Measurements from ENCODE around the gene SDR9C7.
"Not testable (repeated sequence)": the region's sequence is repeated elsewhere in the genome, so short reads cannot be mapped to it uniquely, and the experiment has no call there.

Gene SDR9C7

GRCh38 chr12:56884421-56884820, 49.8 kb downstream of the SDR9C7 start:
- Mint-ChIP-seq H3K4me1 (no peaks in the 10 kb centered on the region), H3K27ac (no peak overlapping the region), H3K9me3 (peaks cover 46% of the 10 kb centered on the region), H3K4me3 (no peak overlapping the region), H3K36me3 (ENCODE audit: low read depth) (no peaks in the 10 kb centered on the region), H3K27me3 (ENCODE audit: low read depth) (no peaks in the 10 kb centered on the region)
- TF ChIP-seq CTCF (IDR thresholded peaks at IDR 0.05; ENCODE audit: unreplicated experiment in 3 of 3): no peak

- not testable (repeated sequence) for H3K27ac Mint-ChIP-seq; H3K4me1 Mint-ChIP-seq; H3K27me3 Mint-ChIP-seq (ENCODE audit: low read depth); H3K36me3 Mint-ChIP-seq (ENCODE audit: low read depth); H3K4me3 Mint-ChIP-seq
- H3K9me3 Mint-ChIP-seq: peaks cover 41% of the 10 kb centered on the region
These were observed 51.8 kb downstream of the SDR9C7 start for GRCh38 chr12:56882407-56882806.

DNA sequence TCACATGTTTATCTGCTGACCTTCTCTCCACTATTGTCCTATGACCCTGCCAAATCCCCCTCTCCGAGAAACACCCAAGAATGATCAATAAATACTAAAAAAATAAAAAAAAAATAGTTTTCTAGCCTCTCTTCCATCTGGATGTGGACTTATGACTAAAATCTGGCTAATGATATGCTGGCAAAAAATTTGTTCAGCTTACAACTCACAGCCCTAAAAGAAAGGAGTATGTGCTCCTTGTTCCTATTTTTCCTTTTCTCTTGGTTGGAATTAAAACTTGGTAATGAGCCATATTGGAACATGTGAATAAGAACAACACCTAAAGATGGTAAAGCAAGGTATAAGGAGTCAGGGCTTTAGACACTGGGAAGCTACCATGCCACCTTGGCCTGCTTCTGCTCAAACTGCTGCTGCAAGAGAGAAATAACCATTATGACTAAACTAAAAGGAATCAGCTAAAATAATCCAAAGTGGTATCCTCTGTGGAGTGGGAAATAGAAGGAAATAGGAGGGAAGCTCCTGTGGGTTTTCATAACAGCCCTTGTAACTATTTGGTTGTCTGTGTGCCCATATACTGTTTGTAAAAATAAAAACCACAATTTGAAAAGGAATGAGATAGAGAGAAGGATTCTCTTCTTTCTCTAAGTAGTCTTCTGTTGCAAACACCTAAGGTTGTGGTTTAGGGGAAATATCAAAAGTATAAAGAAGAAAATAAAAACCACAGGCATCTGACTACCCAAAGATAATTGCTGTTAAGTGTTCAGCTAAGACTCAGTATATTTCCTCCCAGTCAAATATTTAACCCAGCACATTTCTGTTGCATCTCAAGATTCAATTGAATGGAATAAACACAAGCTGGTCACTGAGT, 53.8 kb downstream of the SDR9C7 start:
- Mint-ChIP-seq H3K4me1 (no peaks in the 10 kb centered on the region), H3K9me3 (peaks cover 26% of the 10 kb centered on the region), H3K27ac (peak overlapping the region in 1 of 3 experiments; percentile 13), H3K27me3 (ENCODE audit: low read depth) (no peaks in the 10 kb centered on the region), H3K4me3 (no peak overlapping the region), H3K36me3 (ENCODE audit: low read depth) (no peaks in the 10 kb centered on the region)
- TF ChIP-seq CTCF (IDR thresholded peaks at IDR 0.05; ENCODE audit: unreplicated experiment in 3 of 3): no peak

DNA sequence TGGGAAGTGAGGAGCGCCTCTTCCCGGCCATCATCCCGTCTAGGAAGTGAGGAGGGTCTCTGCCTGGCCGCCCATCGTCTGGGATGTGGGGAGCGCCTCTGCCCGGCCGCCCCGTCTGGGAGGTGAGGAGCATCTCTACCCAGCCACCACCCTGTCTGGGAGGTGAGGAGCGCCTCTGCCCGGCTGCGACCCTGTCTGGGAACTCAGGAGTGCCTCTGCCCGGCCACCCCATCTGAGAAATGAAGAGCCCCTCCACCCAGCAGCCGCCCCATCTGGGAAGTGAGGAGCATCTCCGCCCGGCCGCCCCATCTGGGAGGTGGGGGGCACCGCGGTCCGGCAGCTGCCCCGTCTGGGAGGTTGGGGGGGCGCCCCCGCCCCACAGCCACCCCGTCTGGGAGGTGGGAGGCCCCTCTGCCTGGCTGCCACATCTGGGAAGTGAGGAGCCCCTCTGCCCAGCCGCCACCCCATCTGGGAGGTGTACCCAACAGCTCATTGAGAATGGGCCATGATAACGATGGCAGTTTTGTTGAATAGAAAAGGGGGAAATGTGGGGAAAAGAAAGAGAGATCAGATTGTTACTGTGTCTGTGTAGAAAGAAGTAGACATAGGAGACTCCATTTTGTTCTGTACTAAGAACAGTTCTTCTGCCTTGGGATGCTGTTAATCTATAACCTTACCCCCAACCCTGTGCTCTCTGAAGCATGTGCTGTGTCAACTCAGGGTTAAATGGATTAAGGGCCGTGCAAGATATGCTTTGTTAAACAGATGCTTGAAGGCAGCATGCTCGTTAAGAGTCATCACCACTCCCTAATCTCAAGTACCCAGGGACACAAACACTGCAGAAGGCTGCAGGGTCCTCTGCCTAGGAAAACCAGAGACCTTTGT, 54.7 kb downstream of the SDR9C7 start:
- H3K27ac Mint-ChIP-seq; H3K4me3 Mint-ChIP-seq; H3K36me3 Mint-ChIP-seq (ENCODE audit: low read depth); H3K27me3 Mint-ChIP-seq (ENCODE audit: low read depth); H3K4me1 Mint-ChIP-seq: not testable (repeated sequence)
- H3K9me3 Mint-ChIP-seq: peaks cover 23% of the 10 kb centered on the region

DNA sequence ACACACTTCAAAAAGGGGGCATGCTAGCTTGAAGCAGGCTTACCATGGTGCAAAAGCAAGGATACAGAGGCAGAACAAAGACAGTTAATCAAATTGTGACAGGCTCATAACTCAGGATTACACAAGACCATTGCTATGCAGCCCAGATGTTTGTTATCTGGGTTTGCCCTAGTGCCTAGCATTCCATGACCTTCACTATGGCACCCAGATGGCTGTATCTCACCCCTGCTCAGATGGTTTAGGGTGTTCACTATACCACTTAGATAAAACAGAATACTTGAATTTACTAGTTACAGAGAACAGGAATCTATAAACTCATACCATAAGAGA, 56.2 kb downstream of the SDR9C7 start:
- Mint-ChIP-seq H3K36me3 (ENCODE audit: low read depth) (no peaks in the 10 kb centered on the region), H3K4me3 (no peak overlapping the region)

DNA sequence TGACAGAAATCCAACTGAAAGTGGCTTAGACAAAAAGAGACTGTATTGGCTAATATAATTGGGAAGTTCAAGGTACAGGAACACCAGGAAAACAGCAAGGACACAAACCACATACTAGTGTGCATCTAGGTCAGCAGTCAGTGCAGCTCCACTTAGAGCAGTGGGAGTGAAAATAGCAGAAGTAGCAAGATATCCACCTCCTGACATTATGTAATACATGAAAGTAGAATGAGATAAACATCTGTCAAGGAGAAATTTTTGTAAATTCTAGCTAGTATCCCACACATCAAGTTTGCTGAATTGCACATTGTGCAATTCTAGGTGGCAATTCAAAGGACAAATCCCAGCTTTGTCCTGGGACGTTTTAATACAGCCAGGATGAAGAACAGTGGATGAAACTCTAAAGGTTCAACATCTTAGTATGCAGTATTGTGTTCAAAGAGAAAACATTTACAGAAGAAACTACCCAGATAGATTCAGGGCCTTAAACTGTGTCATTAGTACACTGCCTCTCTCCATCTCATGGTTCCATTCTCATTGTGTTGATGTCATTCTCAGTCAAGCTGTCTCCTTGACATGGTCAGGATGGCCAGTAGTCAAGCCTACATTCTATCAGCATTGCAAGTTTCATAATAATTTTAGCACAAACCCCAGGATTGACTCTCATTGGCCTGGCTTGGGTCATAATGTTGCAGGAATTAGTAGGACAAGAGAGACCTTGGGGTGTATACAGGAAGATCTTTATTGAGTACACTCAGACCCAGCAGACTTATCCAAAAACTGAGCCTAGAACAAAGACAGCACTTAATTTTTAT, 56.8 kb downstream of the SDR9C7 start:
- Mint-ChIP-seq H3K4me3 (no peak overlapping the region), H3K4me1 (no peaks in the 10 kb centered on the region), H3K36me3 (ENCODE audit: low read depth) (no peaks in the 10 kb centered on the region), H3K27ac (no peak overlapping the region), H3K9me3 (peaks cover 16% of the 10 kb centered on the region), H3K27me3 (ENCODE audit: low read depth) (no peaks in the 10 kb centered on the region)
- TF ChIP-seq CTCF (IDR thresholded peaks at IDR 0.05; ENCODE audit: unreplicated experiment in 3 of 3): no peak

More for the DNA sequence above, 56.2 kb downstream of the SDR9C7 start:
- H3K27ac Mint-ChIP-seq: no peak overlapping the region
- TF ChIP-seq CTCF (IDR thresholded peaks at IDR 0.05; ENCODE audit: unreplicated experiment in 3 of 3): no peak
- no peaks in the 10 kb centered on the region for H3K27me3 Mint-ChIP-seq (ENCODE audit: low read depth)
- peaks cover 16% of the 10 kb centered on the region for H3K9me3 Mint-ChIP-seq
- H3K4me1 Mint-ChIP-seq: no peaks in the 10 kb centered on the region

All from nephron (organoid).